Liver (tissue), 3 donors: ENCODE results near the gene RIMKLA.

Experiments used
- ATF3 ChIP-seq: IDR thresholded peaks from 2 replicates; pipeline ENCODE4 v1.6.1; 2016; ENCODE audit warnings: antibody characterized with exemption
- EGR1 ChIP-seq, 2 donors: IDR thresholded peaks; 2 replicates each; pipeline ENCODE4 v1.6.1; 2016 to 2018; ENCODE audit warnings: antibody characterized with exemption in 2 of 2, low read depth in 2 of 2
- FOXA1 ChIP-seq: IDR thresholded peaks from 2 replicates; pipeline ENCODE4 v1.6.1; 2016; ENCODE audit warnings: antibody characterized with exemption
- HNF4G ChIP-seq: IDR thresholded peaks from 2 replicates; pipeline ENCODE4 v1.6.1; 2016; ENCODE audit warnings: antibody characterized with exemption
- JUND ChIP-seq, 2 donors: IDR thresholded peaks; 2 replicates each; pipeline ENCODE4 v1.6.1; 2016; ENCODE audit warnings: antibody characterized with exemption in 2 of 2
- MAX ChIP-seq: IDR thresholded peaks from 2 replicates; pipeline ENCODE4 v1.6.1; 2016; ENCODE audit warnings: antibody characterized with exemption
- NR2F2 ChIP-seq: IDR thresholded peaks from 2 replicates; pipeline ENCODE4 v1.6.1; 2016; ENCODE audit warnings: antibody characterized with exemption
- RAD21 ChIP-seq, 2 donors: IDR thresholded peaks; 2 replicates each; pipeline ENCODE4 v1.6.1; 2016; ENCODE audit warnings: antibody characterized with exemption in 2 of 2, mild to moderate bottlenecking in 2 of 2
- REST ChIP-seq: IDR thresholded peaks from 2 replicates; pipeline ENCODE4 v1.6.1; 2016; ENCODE audit warnings: antibody characterized with exemption, mild to moderate bottlenecking
- RXRA ChIP-seq, 2 donors: IDR thresholded peaks; 2 replicates each; pipeline ENCODE4 v1.6.1; 2017 to 2018; ENCODE audit warnings: antibody characterized with exemption in 2 of 2, mild to moderate bottlenecking in 1 of 2
- SP1 ChIP-seq: IDR thresholded peaks from 2 replicates; pipeline ENCODE4 v1.6.1; 2018; ENCODE audit warnings: antibody characterized with exemption, mild to moderate bottlenecking
- TAF1 ChIP-seq: conservative IDR thresholded peaks from 2 replicates; pipeline ENCODE4 v1.6.1; 2016; ENCODE audit warnings: antibody characterized with exemption, mild to moderate bottlenecking
- TF ChIP-seq, protein P1 (sequence below): fragments of 150-350 bp; IDR thresholded peaks from 2 replicates; pipeline ENCODE4 v1.5.1; 2017; ENCODE audit warnings: improper control_type of control experiment, low read depth, low read length; ENCODE audit not compliant: missing input control
- donor health status: healthy.
- donor health status: healthy.

DNA sequence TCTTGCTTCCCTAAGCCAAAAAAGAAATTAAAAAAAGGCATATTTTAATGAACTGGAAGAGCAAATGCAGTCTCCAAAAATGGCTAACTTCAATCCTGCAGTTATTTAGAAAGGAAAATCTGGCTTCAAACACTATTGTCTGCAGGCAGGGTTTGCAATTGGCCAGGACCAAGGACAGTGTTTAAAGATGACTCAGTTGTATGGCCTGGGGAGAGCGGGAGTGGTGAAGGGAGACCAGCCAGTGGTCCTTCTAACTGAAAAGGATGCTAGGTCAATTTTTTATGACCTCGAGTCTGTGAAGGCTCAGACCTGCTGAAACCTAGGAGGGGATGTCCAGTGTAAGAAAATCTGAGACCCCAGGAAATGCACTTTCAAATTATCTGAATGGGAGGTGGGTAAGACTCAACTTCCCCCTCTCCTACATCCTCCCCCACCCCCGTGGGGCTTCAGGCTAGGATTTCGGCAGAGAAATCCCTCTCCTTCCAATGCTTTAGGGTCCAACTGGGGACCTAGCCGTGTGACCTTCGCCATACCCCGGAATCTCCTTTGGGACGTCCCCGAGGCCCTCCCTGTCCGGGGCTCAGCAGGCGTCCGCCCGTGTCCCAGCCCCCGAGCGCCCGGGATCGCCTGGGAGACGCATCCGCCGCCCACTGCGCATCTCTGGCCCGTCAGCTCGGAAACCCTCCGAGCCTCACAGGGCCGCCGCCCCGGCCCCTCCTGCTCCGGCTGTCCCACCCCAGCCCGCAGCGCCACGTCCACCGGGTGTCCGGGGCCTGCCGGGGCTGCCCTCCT is 602 bp upstream of the RIMKLA start:
- TF ChIP-seq, protein P1, sequence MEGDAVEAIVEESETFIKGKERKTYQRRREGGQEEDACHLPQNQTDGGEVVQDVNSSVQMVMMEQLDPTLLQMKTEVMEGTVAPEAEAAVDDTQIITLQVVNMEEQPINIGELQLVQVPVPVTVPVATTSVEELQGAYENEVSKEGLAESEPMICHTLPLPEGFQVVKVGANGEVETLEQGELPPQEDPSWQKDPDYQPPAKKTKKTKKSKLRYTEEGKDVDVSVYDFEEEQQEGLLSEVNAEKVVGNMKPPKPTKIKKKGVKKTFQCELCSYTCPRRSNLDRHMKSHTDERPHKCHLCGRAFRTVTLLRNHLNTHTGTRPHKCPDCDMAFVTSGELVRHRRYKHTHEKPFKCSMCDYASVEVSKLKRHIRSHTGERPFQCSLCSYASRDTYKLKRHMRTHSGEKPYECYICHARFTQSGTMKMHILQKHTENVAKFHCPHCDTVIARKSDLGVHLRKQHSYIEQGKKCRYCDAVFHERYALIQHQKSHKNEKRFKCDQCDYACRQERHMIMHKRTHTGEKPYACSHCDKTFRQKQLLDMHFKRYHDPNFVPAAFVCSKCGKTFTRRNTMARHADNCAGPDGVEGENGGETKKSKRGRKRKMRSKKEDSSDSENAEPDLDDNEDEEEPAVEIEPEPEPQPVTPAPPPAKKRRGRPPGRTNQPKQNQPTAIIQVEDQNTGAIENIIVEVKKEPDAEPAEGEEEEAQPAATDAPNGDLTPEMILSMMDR = no peak
- TF ChIP-seq TAF1 (no peak), ATF3 (no peak), SP1 (no peak), REST (peak; percentile 91), MAX (no peak), RAD21 (IDR thresholded peaks at IDR 0.05) (no peak), RXRA (IDR thresholded peaks at IDR 0.05) (no peak), NR2F2 (no peak), JUND (IDR thresholded peaks at IDR 0.05) (no peak), HNF4G (no peak), FOXA1 (no peak), EGR1 (IDR thresholded peaks at IDR 0.05; ENCODE audit: low read depth in 2 of 2) (no peak)
